PC-3 (cell line): ENCODE data around the gene NEGR1.

ENCODE experiments used
- EZH2phosphoT487 ChIP-seq: fragments of 300-600 bp; sonication (generic); IDR thresholded peaks from 2 replicates; pipeline ENCODE4 v1.6.1; 2018; ENCODE audit warnings: mild to moderate bottlenecking, antibody characterized with exemption, low read length, borderline replicate concordance
- TF ChIP-seq, protein P1 (sequence below): fragments of 300-600 bp; sonication (generic); conservative IDR thresholded peaks from 2 replicates; pipeline ENCODE4 v1.5.1; 2017; ENCODE audit warnings: antibody characterized with exemption, low read depth, mild to moderate bottlenecking, low read length

DNA sequence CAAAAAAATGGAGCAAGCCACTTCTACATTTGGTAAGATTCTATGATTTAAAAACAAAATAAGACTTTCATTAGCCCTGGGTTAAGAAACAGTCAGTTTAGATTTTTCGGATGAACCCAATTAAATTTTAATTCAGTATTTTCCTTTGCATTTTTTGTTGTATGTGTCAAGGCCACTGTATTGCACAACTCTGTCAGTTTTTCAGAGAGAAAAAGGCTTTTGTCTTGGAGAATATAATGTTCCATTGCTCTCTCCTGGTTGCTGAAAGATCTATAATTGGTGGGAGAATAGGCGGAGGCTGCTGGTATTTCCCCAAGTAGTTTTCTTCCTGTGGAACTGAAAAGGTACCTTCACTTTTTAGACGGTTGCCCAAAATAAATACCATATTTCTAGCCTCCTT is 84.6 kb downstream of the NEGR1 start:
- TF ChIP-seq, protein P1, sequence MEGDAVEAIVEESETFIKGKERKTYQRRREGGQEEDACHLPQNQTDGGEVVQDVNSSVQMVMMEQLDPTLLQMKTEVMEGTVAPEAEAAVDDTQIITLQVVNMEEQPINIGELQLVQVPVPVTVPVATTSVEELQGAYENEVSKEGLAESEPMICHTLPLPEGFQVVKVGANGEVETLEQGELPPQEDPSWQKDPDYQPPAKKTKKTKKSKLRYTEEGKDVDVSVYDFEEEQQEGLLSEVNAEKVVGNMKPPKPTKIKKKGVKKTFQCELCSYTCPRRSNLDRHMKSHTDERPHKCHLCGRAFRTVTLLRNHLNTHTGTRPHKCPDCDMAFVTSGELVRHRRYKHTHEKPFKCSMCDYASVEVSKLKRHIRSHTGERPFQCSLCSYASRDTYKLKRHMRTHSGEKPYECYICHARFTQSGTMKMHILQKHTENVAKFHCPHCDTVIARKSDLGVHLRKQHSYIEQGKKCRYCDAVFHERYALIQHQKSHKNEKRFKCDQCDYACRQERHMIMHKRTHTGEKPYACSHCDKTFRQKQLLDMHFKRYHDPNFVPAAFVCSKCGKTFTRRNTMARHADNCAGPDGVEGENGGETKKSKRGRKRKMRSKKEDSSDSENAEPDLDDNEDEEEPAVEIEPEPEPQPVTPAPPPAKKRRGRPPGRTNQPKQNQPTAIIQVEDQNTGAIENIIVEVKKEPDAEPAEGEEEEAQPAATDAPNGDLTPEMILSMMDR, result no peak
- TF ChIP-seq EZH2phosphoT487, result no peak
